ENCODE data around the gene ERAL1. TPM values are rescaled to one million over a fixed set of nuclear protein-coding genes. Genes with fewer than 3 reads are reported as not detected.

Gene ERAL1
- total and polyA plus RNA-seq, 2 of the 8 experiments (the other 6 are each of a cell fraction or from before 2014, with no cell fraction given) = 67.8 to 122 TPM

GRCh38 chr17:28906276-28906675 lies 51.5 kb downstream of the ERAL1 start (continued):
- no peak for TF ChIP-seq CHD7 (IDR thresholded peaks at IDR 0.05; ENCODE audit: insufficient replicate concordance, low read length)

Data from H1 (cell line).